HuH-7.5 (cell line): Measurements from ENCODE around the gene PIGT.
"Not testable (repeated sequence)": the region's sequence is repeated elsewhere in the genome, so short reads cannot be mapped to it uniquely, and the experiment has no call there.

Experiments used
- DNase-seq: peaks from one replicate; pipeline ENCODE4 v3.0.0; 2011; ENCODE audit warnings: low spot score

PIGT gene

DNA sequence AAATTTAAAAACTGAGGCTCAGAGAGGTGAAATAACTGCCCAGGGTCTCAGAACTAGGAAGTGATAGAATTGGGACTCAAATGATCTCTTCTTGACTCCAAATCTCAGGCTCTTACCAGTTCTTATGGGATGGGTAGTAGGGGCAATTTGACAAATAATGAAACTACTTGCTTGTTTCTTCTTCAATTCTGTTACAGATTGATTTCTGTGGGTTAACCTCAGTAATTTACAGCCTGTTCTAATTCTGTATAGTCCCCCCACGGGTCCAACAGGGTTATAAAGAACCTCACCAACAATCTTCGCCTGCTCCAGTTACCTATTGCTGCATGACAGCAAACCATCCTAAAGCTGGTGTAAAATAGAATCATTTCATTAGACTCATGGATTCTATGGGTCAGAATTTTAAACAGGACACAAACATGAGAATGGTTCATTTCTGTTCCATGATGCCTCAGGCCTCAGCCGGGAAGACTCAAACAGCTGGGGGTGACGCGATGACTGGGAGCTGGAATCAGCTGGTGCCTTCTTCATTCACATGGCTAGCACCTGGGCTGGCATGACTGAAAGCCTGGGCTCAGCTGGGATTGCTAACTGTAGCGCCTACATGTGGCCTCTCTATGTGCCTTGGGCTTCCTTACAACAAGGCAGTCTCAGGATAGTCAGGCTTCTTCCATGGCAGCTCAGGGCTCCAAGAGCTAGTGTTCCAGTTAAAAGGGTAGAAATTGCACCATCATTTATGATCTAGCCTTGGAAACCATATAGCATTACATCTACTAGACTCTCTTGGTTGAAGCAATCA, 47.0 kb downstream of the PIGT start:
- DNase-seq = no peak

DNA sequence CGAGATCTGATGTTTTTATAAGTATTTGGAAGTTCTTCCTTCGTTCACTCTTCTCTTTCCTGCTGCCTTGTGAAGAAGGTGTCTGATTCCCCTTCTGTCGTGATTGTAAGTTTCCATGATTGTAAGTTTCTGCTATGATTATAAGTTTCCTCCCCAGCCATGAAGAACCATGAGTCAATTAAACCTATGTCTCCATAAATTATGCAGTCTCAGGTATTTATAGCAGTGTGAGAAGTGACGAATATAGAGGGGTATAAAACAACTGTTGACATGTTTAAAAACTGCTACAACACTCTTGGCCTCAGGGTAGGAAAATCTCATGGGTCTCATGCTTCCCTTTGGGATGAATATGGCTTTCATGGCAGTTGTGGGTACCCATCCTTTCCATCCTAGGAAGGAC, 47.8 kb downstream of the PIGT start:
- no peak for DNase-seq

DNA sequence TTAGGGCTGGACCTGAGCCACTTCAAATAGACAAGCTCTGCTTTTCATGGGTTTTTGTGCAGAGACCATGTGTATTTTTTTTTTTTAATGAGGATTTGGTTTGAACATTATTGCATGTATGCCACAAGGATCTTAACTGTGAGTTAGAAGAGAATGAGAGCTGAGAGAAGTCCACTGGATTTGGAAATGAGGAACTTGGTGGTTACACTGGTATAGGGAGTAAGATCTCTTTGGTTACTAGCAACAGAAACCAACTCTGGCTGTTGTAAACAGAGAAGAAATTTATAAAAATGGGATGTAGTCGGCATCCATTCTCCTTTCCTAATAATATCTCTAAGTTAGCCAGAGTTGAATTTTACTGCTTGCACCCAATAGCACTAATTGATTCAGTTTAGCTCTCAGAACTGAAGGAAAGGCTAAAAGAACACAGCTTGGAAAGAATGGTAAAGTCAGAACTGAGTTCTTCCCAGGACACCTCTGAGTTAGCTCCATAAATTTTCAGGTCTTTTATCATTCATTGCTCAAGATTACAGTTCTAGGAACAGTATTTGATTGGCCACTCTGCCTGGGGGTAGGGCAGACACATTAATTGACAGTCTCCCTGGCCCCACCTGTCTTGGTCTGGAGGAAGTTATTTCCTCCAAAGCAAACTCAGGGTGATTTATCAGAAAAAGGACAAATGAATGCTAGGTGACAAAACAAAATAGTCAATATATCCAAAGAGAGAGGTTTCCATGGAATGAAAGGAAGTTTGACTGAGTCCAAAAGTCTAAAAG, 49.7 kb downstream of the PIGT start:
- DNase-seq = no peak

DNA sequence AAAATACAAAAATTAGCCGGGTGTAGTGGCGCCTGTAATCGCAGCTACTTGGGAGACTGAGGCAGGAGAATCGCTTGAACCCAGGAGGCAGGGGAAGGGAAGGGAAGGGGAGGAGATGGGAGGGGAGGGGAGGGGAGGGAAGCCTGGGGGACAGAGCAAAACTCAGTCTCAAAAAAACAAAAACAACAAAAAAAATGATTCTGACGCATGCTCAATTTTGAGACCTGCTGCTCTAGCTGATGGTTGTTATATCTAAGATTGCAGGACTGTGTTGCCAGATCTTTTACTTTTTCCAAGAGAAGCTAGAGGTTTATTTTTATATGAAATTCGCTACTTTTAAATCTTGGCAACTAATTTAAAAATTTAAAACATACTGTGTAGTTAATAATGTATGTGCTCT, 51.2 kb downstream of the PIGT start:
- no peak for DNase-seq

DNA sequence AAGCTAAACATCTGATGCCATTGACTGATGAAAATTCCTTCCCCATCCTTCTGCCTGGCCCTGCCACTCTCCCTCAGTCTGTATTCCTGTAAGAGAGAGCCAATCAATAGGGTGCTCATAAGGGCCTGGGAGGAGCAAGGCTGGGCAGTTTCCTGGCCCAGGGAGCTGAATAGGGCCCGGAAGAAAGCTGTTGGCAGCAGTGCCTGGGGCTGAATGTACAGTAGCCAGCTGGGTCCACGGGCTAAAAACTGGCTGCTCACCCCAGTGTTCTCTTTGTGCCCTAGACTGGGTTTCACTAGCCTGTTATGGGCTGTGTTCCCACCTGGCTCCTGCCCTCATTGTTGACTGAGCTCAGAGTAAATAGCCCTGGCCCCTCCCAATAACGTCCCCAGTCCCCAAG, 51.9 kb downstream of the PIGT start:
- DNase-seq = no peak

DNA sequence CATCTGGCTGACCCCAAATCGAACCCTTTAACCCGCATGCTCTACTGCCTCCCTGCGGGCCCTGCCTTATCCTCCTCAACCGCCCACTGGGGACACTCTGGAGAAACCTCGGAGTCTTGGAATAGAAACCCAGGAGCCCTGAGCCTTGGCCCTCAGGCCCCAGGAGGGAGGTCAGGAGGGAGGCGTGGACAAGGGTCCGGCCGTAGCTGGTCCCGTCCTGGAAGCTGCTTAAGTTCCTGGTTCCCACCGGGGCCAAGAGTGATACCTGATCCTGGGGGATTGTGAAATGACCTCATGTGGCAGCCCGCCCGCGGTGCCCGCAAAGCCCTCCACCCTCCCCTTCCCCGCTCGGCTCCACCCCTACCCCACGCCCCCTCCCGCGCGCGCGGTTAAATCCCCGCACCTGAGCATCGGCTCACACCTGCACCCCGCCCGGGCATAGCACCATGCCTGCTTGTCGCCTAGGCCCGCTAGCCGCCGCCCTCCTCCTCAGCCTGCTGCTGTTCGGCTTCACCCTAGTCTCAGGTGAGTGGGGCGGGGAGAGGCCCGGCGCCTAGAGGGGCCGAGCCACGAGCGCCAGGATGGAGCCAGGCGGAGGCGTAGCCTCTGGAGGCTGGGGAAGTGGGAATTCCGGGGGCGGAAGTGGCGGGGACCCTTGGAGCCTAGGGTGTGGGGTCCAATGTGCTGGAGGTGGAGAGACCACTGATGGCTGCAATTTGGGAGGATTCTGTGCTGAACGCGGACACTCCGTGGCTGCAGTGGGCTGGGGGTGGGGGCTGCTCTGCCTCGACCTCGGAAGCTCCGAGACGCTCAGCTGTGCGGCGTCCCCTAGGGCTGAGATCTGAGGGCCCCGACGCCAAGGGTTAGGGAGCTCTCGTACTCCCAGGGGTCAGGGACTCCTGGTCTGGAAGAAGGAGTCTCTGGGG, 53.7 kb downstream of the PIGT start, which contains the start of gene WFDC2:
Gene WFDC2, plus strand, starts transcription at position 418 of the 926 bp plus-strand sequence. Its CDS starts 29 bp downstream, at position 447.
- DNase-seq = no peak

DNA sequence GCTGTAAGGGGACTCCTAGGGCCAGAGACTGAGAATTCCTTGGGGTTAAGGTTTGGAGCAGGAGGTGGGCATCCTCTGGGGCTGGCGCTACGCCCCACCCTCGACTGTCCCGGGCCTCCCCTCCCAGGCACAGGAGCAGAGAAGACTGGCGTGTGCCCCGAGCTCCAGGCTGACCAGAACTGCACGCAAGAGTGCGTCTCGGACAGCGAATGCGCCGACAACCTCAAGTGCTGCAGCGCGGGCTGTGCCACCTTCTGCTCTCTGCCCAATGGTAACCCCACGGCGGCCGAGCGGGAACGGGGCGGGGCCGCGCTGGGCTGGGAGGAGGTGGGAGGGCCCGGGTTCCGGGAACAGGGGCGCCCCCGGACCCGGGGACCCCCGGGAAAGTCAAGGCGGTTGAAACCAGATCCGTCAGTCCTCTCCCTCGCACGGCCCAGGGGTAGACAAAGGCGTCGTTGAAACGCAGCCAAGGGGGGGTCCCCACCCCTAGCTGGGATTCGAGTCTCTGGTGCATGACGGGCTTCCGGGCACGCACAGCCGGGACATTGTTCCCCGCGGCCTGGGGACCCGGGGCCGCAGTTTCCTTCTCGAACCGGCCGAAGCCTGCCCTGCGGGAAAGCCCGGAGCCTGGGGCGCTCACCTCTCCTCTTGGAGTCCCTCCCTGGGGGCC, 54.5 kb downstream of the PIGT start:
- DNase-seq = no peak

DNA sequence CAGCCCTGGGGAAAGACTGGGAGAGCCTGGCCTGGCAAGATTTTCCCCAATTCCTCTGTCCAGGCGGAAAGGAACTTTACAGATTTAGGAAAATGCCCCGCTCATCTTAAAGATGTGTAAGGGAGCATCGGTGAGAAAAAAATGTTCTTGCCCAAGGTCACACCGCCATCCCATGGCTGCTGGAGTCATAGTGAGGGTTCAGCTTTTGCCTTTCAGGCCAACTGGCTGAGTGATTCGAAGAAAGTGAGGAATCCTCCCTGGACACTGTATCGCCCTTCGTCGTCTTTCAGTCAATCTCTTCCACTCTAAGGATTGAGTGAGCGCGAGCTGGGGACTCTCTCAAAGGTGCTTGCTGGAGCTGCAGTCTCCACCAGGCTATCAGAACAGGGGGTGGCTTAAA, 55.0 kb downstream of the PIGT start:
- no peak for DNase-seq

DNA sequence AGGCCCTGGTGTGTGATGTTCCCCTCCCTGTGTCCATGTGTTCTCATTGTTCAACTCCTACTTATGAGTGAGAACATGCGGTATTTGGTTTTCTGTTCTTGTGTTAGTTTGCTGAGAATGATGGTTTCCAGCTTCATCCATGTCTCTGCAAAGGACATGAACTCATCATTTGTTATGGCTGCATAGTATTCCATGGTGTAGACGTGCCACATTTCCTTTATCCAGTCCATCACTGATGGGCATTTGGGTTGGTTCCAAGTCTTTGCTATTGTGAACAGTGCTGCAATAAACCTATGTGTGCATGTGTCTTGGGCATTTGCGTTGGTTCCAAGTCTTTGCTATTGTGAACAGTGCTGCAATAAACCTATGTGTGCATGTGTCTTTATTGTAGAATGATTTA, 56.3 kb downstream of the PIGT start:
- DNase-seq = not testable (repeated sequence)
